ENCODE data around the gene DNTTIP2.

GRCh38 chr1:93841771-93842170 lies 37.2 kb downstream of the DNTTIP2 start:
- TF ChIP-seq CTCF (IDR thresholded peaks at IDR 0.05): no peak
- no peak for TF ChIP-seq POLR2A (IDR thresholded peaks at IDR 0.05)

Measured in uterus (tissue), 2 donors.